Adipocyte (in vitro differentiated cells): ENCODE measurements around the gene TMEM14A.
"Not testable (repeated sequence)": the region's sequence is repeated elsewhere in the genome, so short reads cannot be mapped to it uniquely, and the experiment has no call there.

Experiments used
- DNase-seq: peaks from one replicate; pipeline ENCODE4 v3.0.0-alpha.2; 2015; ENCODE audit warnings: low read depth
- H3K27me3 ChIP-seq: replicated peaks from 2 replicates; pipeline ENCODE4 v1.7.0; 2013; ENCODE audit warnings: mild to moderate bottlenecking, low read length, moderate library complexity; ENCODE audit not compliant: control insufficient read depth, insufficient read depth
- H3K36me3 ChIP-seq: 2 replicates; pipeline ENCODE4 v1.7.0; 2013; ENCODE audit warnings: low read length, mild to moderate bottlenecking, moderate library complexity; ENCODE audit not compliant: control insufficient read depth, insufficient read depth, severe bottlenecking
- H3K4me1 ChIP-seq: 2 replicates; pipeline ENCODE4 v1.7.0; 2013; ENCODE audit warnings: mild to moderate bottlenecking, low read length, moderate library complexity; ENCODE audit not compliant: control insufficient read depth, insufficient read depth
- H3K4me3 ChIP-seq: 2 replicates; pipeline ENCODE4 v1.7.0; 2013; ENCODE audit warnings: mild to moderate bottlenecking, low read length, moderate library complexity
- H3K9ac ChIP-seq: 2 replicates; pipeline ENCODE4 v1.7.0; 2013; ENCODE audit warnings: mild to moderate bottlenecking, low read length, moderate library complexity
- H3K9me3 ChIP-seq: 2 replicates; pipeline ENCODE4 v1.7.0; 2013; ENCODE audit warnings: mild to moderate bottlenecking, low read length, moderate library complexity; ENCODE audit not compliant: control insufficient read depth

The TMEM14A gene

GRCh38 chr6:52697903-52698302 lies 27.0 kb downstream of the TMEM14A start:
- Histone ChIP-seq H3K9ac (no peak overlapping the region), H3K27me3 (no peaks in the 10 kb centered on the region), H3K4me3 (no peak overlapping the region), H3K4me1 (no peaks in the 10 kb centered on the region), H3K9me3 (no peaks in the 10 kb centered on the region), H3K36me3 (no peaks in the 10 kb centered on the region)
- peak; percentile 16 for DNase-seq

GRCh38 chr6:52704060-52704459 lies 33.1 kb downstream of the TMEM14A start:
- Histone ChIP-seq H3K9ac (no peak overlapping the region), H3K9me3 (peaks cover 3% of the 10 kb centered on the region), H3K4me3 (no peak overlapping the region), H3K36me3 (no peaks in the 10 kb centered on the region), H3K27me3 (peaks cover 8% of the 10 kb centered on the region), H3K4me1 (no peaks in the 10 kb centered on the region)
- no peak for DNase-seq

GRCh38 chr6:52704781-52705502 lies 34.0 kb downstream of the TMEM14A start:
- not testable (repeated sequence) for H3K4me3 ChIP-seq, H3K36me3 ChIP-seq, H3K27me3 ChIP-seq, H3K9me3 ChIP-seq, DNase-seq, H3K4me1 ChIP-seq, H3K9ac ChIP-seq

- peaks cover 8% of the 10 kb centered on the region for H3K27me3 ChIP-seq
- no peaks in the 10 kb centered on the region for H3K4me1 ChIP-seq
- no peak overlapping the region for H3K9ac ChIP-seq
- H3K36me3 ChIP-seq: no peaks in the 10 kb centered on the region
- no peak overlapping the region for H3K4me3 ChIP-seq
- H3K9me3 ChIP-seq: peaks cover 3% of the 10 kb centered on the region
- no peak for DNase-seq
These were observed 35.1 kb downstream of the TMEM14A start for GRCh38 chr6:52706001-52706400.

GRCh38 chr6:52707963-52708680 lies 37.2 kb downstream of the TMEM14A start:
- Histone ChIP-seq H3K9me3 (peaks cover 3% of the 10 kb centered on the region), H3K4me3 (no peak overlapping the region)

GRCh38 chr6:52712136-52712535 lies 41.2 kb downstream of the TMEM14A start:
- H3K4me3 ChIP-seq: no peak overlapping the region
- no peak overlapping the region for H3K9ac ChIP-seq
- DNase-seq: no peak
- H3K36me3 ChIP-seq: no peaks in the 10 kb centered on the region
- H3K27me3 ChIP-seq: no peaks in the 10 kb centered on the region
- peaks cover 3% of the 10 kb centered on the region for H3K9me3 ChIP-seq
- no peaks in the 10 kb centered on the region for H3K4me1 ChIP-seq

More at GRCh38 chr6:52707963-52708680, 37.2 kb downstream of the TMEM14A start:
- Histone ChIP-seq H3K9ac (no peak overlapping the region), H3K4me1 (no peaks in the 10 kb centered on the region), H3K36me3 (no peaks in the 10 kb centered on the region), H3K27me3 (peaks cover 8% of the 10 kb centered on the region)
- DNase-seq: no peak

GRCh38 chr6:52714761-52715160 lies 43.8 kb downstream of the TMEM14A start:
- not testable (repeated sequence) for H3K9ac ChIP-seq, DNase-seq, H3K9me3 ChIP-seq, H3K27me3 ChIP-seq, H3K4me1 ChIP-seq, H3K36me3 ChIP-seq, H3K4me3 ChIP-seq

- DNase-seq: peak; percentile 43
- Histone ChIP-seq H3K4me3 (no peak overlapping the region), H3K9me3 (no peaks in the 10 kb centered on the region), H3K36me3 (no peaks in the 10 kb centered on the region), H3K4me1 (peaks cover 8% of the 10 kb centered on the region), H3K27me3 (no peaks in the 10 kb centered on the region), H3K9ac (no peak overlapping the region)
These were observed 47.6 kb downstream of the TMEM14A start for GRCh38 chr6:52718550-52718949.

- Histone ChIP-seq H3K9me3 (no peaks in the 10 kb centered on the region), H3K4me3 (no peak overlapping the region), H3K4me1 (peaks cover 25% of the 10 kb centered on the region), H3K9ac (no peak overlapping the region), H3K36me3 (no peaks in the 10 kb centered on the region), H3K27me3 (no peaks in the 10 kb centered on the region)
- no peak for DNase-seq
These were observed 49.4 kb downstream of the TMEM14A start for GRCh38 chr6:52720321-52720720.

- no peaks in the 10 kb centered on the region for H3K27me3 ChIP-seq
- no peaks in the 10 kb centered on the region for H3K9me3 ChIP-seq
- DNase-seq: peak; percentile 74
- peak overlapping the region; percentile 7 for H3K9ac ChIP-seq
- H3K36me3 ChIP-seq: no peaks in the 10 kb centered on the region
- H3K4me3 ChIP-seq: peak overlapping the region; percentile 19
- H3K4me1 ChIP-seq: peaks cover 30% of the 10 kb centered on the region
These were observed 53.1 kb downstream of the TMEM14A start for GRCh38 chr6:52724042-52724405.

- DNase-seq: peak; percentile 93
- peak overlapping the region; percentile 46 for H3K9ac ChIP-seq
- no peaks in the 10 kb centered on the region for H3K27me3 ChIP-seq
- peaks cover 29% of the 10 kb centered on the region for H3K4me1 ChIP-seq
- H3K4me3 ChIP-seq: peak overlapping the region; percentile 19
- no peaks in the 10 kb centered on the region for H3K36me3 ChIP-seq
- H3K9me3 ChIP-seq: no peaks in the 10 kb centered on the region
These were observed 53.7 kb downstream of the TMEM14A start for GRCh38 chr6:52724406-52725121.
